GM12892 (cell line): ENCODE measurements around the gene APOBEC3F.
"Not testable (repeated sequence)": the region's sequence is repeated elsewhere in the genome, so short reads cannot be mapped to it uniquely, and the experiment has no call there.

ENCODE experiments used
- DNase-seq: peaks from one replicate; pipeline ENCODE4 v3.0.0; 2011; ENCODE audit not compliant: insufficient read length
- FAIRE-seq: peaks from 2 replicates; lab custom pipeline; 2011; peaks lifted over from hg19 to GRCh38; lab: Jason Lieb, UNC
- POLR2A ChIP-seq: IDR thresholded peaks from 2 replicates; pipeline ENCODE4 v1.6.1; 2011; ENCODE audit warnings: low read depth, low read length, control low read depth
- POLR2AphosphoS5 ChIP-seq: IDR thresholded peaks from 2 replicates; pipeline ENCODE4 v1.6.1; 2011; ENCODE audit warnings: low read depth, low read length, control low read depth
- TAF1 ChIP-seq: IDR thresholded peaks from 2 replicates; pipeline ENCODE4 v1.6.1; 2011; ENCODE audit warnings: low read depth, mild to moderate bottlenecking, control low read depth, low read length, borderline replicate concordance

The APOBEC3F gene

DNA sequence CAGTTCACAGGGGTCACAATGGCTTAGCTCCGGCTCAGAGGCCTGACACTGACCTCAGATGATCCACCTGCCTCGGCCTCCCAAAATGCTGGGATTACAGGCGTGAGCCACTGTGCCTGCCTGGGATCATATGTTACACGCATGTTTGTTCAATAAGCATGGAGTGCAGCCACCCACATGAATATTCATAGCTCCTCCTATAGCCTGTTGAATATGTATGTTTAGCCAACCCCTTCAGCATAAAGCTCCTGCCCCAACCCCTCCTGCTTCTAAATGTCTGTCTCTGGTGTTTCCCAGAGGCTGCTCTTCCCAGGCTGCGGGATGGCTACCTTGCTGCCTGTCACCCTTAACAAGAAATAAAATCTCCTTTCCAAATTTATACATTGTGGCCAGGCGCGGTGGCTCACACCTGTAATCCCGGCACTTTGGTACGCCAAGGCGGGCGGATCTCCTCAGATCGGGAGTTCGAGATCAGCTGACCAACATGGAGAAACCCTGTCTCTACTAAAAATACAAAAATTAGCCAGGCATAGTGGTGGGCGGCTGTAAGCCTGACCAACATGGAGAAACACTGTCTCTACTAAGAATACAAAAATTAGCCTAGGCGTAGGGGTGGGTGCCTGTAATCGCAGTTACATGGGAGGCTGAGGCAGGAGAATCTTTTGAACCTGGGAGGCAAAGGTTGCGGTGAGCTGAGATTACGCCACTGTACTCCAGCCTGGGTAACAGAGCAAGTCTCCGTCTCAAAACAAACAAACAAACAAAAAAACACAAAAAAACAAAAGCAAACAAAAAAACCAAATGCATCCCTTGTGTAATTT, 1.1 kb upstream of the APOBEC3F start:
- FAIRE-seq (no peak), DNase-seq (no peak)
- TF ChIP-seq POLR2A (no peak), TAF1 (no peak), POLR2AphosphoS5 (no peak)

GRCh38 chr22:39040155-39040537, 518 bp upstream of the APOBEC3F start:
- not testable (repeated sequence) for FAIRE-seq, DNase-seq

GRCh38 chr22:39041908-39042307, 1.2 kb downstream of the APOBEC3F start:
- FAIRE-seq: no peak

GRCh38 chr22:39043063-39043462, 2.4 kb downstream of the APOBEC3F start:
- DNase-seq: not testable (repeated sequence)
- FAIRE-seq: peak; percentile 83

More at GRCh38 chr22:39041908-39042307, 1.2 kb downstream of the APOBEC3F start:
- DNase-seq: no peak
- TF ChIP-seq TAF1 (no peak), POLR2A (no peak), POLR2AphosphoS5 (no peak)

DNA sequence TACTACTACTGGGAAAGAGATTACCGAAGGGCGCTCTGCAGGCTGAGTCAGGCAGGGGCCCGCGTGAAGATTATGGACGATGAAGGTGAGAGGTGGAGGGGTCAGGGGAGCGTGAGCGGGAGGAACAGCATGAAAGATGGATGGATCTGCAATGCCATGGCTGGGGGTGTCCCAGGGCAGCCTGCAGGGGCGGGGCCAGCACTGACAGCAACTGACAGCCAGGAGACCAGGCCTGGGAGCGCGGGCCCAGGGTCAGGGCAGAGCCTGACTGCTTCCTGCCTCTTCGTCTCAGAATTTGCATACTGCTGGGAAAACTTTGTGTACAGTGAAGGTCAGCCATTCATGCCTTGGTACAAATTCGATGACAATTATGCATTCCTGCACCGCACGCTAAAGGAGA, 4.5 kb downstream of the APOBEC3F start:
- not testable (repeated sequence) for DNase-seq
- FAIRE-seq: peak; percentile 9

DNA sequence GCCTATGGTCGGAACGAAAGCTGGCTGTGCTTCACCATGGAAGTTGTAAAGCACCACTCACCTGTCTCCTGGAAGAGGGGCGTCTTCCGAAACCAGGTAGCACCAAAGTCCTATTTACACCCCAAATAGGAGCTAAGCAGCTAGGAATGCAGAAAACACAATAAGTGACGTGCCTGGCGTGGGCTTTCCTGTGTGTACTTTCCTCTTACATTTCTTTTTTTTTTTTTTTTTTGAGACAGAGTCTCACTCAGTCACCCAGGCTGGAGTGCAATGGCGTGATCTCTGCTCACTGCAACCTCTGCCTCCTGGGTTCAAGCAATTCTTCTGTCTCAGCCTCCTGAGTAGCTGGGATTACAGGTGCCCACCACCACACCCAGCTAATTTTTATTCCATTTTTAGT, 8.8 kb downstream of the APOBEC3F start:
- not testable (repeated sequence) for DNase-seq, FAIRE-seq

DNA sequence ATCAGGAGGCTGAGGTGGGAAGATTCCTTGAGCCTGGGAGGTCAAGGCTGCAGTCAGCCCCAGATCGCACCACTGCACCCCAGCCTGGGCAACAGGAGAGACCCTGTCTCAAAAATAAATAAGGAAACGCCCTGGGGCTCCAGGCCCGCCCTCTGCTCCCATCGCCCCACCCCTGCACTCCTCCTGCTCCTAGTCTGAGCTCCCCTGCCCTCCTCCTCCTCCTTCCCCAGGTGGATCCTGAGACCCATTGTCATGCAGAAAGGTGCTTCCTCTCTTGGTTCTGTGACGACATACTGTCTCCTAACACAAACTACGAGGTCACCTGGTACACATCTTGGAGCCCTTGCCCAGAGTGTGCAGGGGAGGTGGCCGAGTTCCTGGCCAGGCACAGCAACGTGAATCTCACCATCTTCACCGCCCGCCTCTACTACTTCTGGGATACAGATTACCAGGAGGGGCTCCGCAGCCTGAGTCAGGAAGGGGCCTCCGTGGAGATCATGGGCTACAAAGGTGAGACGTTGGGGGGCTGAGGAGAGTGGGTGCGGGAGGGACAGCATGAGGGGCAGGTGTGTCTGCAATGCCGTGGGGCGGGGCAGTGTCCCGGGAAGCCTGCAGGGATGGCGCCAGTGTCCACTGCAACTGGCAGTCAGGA, 11.3 kb downstream of the APOBEC3F start:
- not testable (repeated sequence) for FAIRE-seq, DNase-seq

GRCh38 chr22:39055658-39056057, 15.0 kb downstream of the APOBEC3F start:
- TF ChIP-seq POLR2A (no peak), TAF1 (no peak), POLR2AphosphoS5 (no peak)
- FAIRE-seq (no peak), DNase-seq (no peak)

- not testable (repeated sequence) for DNase-seq, FAIRE-seq
Measured at GRCh38 chr22:39061290-39061689, 20.6 kb downstream of the APOBEC3F start.

- not testable (repeated sequence) for DNase-seq, FAIRE-seq
Measured at GRCh38 chr22:39061951-39062350, 21.3 kb downstream of the APOBEC3F start.

GRCh38 chr22:39063904-39064303, 23.2 kb downstream of the APOBEC3F start:
- peak; percentile 5 for FAIRE-seq
- DNase-seq: not testable (repeated sequence)

DNA sequence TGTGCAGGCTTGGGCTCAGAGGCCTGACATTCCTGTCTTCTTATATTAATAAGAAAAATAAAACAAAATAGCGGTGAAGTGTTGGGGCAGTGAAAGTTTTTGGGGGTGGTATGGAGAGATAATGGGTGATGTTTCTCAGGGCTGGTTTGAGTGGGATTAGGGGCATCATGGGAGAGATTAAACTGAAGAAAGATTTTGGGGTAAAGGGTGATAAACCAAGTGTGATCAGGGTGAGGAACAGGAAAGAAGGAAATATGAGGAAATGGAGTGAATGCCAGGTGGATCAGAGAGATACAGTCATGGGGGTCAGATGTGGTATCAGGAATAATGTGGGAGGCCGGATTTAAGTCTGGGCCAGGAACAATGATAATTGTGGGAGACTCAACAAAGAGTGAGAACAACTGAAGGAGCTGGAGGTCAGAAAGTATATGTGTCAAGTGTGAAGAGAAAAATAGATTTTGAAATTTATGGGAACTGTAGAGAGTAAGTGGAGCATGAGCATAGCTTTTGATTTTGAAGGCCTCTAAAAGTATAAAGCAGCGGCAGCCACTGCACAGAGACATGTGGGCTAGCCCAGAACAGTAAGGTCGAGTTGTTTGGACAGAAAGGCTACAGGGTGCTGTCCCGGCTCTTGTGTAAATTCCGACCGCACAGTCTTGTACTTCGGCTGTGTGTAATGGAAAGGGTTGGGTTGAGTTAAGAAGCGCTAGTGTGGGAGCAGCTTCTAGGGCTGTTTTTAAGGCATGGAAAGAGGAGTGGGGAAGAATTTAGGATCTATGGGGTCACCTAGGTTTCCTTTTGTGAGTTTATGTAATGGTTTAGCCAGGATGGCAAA, 26.0 kb downstream of the APOBEC3F start:
- not testable (repeated sequence) for DNase-seq
- peak; percentile 91 for FAIRE-seq
- TF ChIP-seq POLR2A (peak; percentile 52; the same call in 1 of the 2 replicates), POLR2AphosphoS5 (peak; percentile 57; the same call in 1 of the 2 replicates)
